ENCODE results near the gene CDH8.
"Not testable (repeated sequence)": the region's sequence is repeated elsewhere in the genome, so short reads cannot be mapped to it uniquely, and the experiment has no call there.

The CDH8 gene

DNA sequence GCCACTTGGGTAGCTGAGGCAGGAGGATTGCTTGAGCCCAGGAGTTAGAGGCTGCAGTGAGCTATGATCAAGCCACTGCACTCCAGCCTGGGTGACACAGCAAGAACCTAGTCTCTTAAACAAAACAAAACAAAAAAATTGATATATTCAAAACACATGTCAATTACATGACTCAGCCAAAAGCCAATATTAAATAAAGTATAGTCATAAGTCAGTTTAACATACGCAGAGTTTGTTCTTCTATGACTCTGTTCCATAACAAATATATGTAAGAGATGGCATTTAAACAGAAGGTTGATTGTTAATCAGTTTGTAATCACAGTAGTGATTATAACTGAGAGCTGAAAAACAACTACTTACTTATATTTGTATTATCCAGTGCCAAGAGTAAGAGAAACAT lies 106.5 kb downstream of the CDH8 start:
- DNase-seq, result no peak

- no peak for DNase-seq
These were observed 109.5 kb downstream of the CDH8 start for GRCh38 chr16:61926766-61927165.

DNA sequence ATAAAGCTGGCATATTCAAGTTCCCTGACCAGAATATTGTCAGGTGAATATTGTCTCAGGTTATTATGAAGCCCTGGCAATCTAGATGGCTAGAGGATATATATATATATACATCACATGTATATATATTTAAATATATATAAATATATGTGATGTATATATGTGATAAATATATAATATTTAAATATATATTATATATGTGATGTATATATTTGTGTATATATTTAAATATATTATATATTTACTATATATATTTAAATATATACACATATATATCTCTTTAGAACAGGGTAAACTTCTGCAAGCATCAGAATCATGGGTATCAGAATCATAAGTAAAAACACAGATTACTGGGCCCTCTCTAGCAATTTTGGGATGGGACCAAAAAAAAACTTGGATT lies 112.6 kb downstream of the CDH8 start:
- DNase-seq, result no peak

GRCh38 chr16:61921373-61921772 lies 114.9 kb downstream of the CDH8 start:
- DNase-seq, result no peak

- not testable (repeated sequence) for DNase-seq
These were observed 118.1 kb downstream of the CDH8 start for GRCh38 chr16:61917865-61918826.

DNA sequence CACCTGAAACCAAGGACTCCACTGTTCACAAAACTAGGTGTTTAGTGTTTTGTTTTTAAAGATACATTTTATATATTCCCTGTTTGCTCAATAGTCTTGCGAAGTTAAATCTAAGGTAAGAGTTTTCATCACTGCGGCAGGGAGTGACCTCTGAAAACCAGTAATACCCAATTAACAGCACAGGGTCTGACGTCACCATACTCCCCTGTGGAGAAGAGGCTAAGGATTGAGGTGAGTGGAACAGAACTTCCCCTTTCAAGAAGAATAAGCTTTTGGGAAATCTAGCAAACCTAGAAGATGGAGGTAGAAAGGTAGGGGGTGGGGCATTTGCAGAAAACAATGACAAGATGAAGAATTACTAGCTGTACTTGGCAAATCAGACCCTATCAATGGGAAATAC lies 120.7 kb downstream of the CDH8 start:
- DNase-seq, result no peak

- DNase-seq, result no peak
These were observed 127.2 kb downstream of the CDH8 start for GRCh38 chr16:61909074-61909473.

GRCh38 chr16:61908426-61908825 lies 127.8 kb downstream of the CDH8 start:
- DNase-seq, result no peak

GRCh38 chr16:61901689-61902088 lies 134.5 kb downstream of the CDH8 start:
- DNase-seq, result no peak

DNA sequence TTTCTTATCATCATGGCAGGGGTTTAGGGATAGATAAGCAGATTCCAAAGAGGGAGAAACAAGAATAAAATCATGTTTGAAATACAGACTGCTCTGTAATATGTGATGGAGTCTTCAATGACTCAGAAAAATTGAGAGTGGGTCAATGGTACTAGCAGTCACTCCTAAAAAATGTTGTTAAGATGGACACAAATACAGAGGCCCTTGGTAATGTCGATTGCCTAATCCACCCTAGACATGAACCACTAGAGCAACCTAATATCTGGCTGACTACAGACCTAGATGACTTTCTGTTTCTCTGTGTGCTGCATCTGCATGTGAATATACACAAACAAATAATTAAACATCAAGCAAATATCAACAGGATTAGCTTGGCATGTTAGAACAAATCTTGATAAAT lies 135.8 kb downstream of the CDH8 start:
- DNase-seq, result peak; percentile 24

- DNase-seq, result peak; percentile 59
These were observed 138.6 kb downstream of the CDH8 start for GRCh38 chr16:61897657-61898056.

GRCh38 chr16:61892531-61892930 lies 143.7 kb downstream of the CDH8 start:
- DNase-seq, result no peak

- peak; percentile 82 for DNase-seq
These were observed 144.8 kb downstream of the CDH8 start for GRCh38 chr16:61891460-61891859.

- no peak for DNase-seq
These were observed 145.9 kb downstream of the CDH8 start for GRCh38 chr16:61890386-61890785.

DNA sequence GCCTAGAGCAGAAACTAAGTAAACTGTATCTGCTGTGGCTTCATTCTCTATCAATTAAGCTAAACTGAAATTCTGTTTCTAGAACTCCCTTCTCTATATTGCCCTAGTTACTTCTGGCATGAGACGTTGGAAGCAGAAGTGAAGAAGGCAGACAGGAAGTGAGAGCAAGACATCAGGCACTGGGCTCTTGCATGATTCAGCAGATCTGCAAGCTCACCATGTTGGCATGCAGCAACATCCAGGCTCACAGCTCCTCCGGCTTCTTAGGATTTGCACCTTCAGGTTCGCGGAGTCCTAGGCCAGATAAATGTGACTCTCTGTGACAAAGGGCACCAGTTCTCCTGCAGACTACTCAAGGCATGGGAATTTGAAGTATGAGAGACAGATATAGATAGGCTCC lies 148.3 kb downstream of the CDH8 start:
- peak; percentile 97 for DNase-seq

DNA sequence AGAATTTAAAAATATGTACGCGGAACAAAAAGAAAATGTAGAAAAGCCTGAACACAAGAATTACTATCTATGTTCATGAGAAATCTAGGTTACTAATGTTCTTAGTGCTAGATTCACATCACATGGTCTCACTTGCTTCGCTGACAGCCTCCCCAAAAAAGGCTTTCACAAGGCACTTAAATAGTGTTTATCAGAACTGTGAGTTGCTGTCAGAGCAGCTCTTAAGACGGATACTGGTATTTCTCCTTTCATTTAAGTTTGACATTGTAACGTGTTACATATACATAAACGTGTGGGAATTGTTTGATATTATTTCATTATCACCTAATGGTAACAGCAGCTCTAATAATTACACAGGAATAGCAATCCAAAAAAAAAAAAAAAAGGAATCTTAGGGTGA lies 150.9 kb downstream of the CDH8 start:
- DNase-seq, result no peak

DNA sequence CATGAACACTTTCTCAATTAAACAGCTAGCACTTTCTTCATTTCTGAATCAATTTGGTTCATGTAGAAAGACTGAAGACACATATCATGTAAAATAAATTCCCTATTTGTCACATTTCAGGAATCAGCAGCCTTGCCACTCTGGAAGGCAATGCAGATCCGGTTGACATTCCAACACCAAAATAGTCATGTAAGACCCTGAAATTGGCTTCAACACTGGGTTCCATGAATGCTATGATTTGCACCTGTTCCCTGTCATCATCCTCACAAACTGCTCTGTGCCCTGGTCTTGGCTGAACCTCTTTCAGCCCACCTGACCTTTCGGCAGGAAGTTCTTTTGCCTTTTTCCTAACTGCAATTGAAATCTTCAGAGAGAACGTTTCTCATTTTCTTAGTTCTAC lies 156.9 kb downstream of the CDH8 start:
- no peak for DNase-seq

GRCh38 chr16:61877436-61877835 lies 158.8 kb downstream of the CDH8 start:
- no peak for DNase-seq

- DNase-seq, result no peak
These were observed 163.5 kb downstream of the CDH8 start for GRCh38 chr16:61872778-61873119.

DNA sequence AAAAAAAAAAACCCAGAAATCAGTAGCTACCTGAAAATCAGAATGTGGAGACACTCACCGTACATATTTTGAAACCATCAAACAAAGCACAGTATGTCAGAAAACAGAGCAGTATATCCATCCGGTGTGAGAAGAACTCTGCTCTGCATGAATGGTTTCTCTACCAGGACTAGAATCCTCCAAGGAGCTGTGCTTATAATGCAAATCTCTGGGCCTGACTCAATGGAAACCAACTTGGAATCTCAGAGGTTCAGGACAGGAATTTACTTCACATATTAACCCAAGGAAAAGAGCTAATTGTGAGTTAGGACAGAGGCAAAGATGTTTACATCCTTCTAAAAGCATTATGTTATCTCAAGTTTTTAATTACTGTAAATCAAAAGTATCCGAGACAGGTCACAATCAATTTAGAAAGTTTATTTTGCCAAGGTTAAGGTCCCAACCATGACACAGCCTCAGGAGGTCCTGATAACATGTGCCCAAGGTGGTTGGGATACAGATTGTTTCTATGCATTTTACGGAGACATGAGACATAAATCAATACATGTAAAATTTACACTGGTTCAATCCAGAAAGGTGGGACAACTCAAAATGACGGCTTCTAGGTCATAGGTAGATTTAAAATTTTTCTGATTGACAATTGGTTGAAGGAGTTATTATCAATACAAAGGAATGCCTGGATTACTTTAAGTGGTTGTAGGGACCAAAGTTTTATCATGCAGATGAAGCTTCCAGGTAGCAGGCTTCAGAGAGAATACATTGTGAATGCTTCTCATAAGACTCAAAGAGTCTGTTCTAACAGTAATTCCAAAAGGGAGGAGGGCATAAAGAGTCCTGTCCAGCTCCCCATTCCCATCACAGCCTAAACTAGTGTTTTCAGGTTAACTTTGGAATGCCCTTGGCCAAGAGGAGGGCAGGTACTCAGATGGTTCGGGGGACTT lies 164.1 kb downstream of the CDH8 start:
- no peak for DNase-seq

GRCh38 chr16:61862221-61863155 lies 173.8 kb downstream of the CDH8 start:
- DNase-seq, result no peak

DNA sequence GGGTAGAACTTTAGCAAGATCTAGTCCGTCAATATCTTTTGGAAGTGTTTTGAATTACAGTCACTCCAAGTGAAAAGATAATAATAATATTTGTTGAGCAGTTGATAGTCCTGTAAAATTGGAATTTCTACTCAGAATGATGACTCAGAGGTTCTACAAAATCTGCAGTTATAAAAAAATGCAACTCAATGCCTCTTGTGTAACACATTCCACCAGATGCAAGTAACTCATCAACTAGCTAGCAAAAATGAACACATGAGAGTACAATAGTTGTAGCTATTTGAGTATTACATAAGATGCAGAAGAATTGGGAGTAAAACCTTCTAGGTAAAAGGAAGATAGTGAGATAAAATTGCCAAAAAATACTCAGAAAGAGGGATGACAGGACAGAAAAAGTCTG lies 177.2 kb downstream of the CDH8 start:
- DNase-seq, result no peak

DNA sequence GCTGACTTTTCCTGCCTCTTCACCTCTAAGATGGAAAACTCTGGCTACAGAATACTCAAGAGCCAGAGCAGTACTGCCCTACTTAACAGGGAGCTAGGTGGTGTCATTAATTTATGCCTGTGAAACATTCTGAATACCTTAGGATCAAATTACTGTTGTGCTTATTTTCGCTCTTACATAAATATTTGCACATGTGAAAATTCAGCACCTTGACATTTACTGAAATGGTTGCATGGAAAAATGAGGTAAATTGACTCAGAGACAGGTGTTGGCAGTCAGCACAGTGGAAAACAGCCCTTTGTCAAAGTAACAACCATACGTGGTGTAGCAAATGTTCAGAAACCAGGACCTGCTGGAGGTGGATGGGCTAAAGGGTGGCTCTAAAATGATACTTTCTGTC lies 193.6 kb downstream of the CDH8 start:
- no peak for DNase-seq

Measured in MV-4-11 (cell line).